HG02759 (cell line): ENCODE results near the gene LSMEM2.
A peak's percentile ranks its signal among the peaks of the same experiment; 100 is the strongest.
"Not testable (repeated sequence)": the region's sequence is repeated elsewhere in the genome, so short reads cannot be mapped to it uniquely, and the experiment has no call there.

Experiments used
- ATAC-seq: cut with Tn5 transposase; IDR thresholded peaks from one replicate; pipeline ENCODE4 v1.9.1; 2021; ENCODE audit warnings: mild to moderate bottlenecking, moderate library complexity; ENCODE audit not compliant: unreplicated experiment

The LSMEM2 gene

GRCh38 chr3:50264383-50264963 is 14.4 kb upstream of the LSMEM2 start:
- no peak for ATAC-seq

GRCh38 chr3:50264964-50265485 is 13.9 kb upstream of the LSMEM2 start:
- no peak for ATAC-seq

DNA sequence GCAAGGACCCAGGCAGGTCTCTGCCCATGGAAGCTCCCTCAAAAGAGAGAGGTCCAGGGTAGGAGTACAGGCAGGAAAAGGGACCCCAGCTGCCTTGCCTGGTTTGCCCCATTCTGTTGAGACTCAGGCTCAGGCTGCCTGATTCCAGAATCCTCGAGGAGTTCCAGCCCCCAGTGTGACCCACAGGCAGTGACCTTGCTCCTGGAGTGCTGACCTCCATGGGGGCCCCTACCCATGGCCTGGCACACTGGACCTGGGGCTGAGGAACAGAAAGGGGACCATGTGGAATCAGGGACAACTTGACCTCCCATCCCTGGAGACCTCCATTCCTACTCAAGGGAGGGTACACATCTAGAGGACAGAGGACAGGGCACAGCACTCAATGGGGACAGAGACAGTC is 13.3 kb upstream of the LSMEM2 start:
- ATAC-seq, result no peak

DNA sequence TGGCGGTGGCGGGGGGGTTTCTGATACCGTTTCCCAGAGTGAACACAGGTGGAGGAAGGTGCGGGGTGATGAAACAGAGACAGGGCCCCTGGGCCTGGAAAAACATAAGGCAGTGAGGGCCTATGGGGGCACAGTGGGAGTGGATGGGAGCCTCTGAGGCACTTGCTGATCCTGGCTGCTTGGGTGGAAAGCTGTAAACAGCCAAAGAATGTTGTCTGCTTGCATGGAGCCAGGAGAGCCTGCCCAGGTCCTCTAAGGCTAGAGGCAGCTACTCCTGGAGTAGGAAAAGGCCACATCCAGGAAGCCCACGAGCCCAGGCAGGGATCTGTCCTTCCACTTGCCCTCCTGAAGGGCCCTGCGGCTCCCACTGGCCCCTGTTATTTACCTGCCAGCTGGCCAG is 12.9 kb upstream of the LSMEM2 start:
- no peak for ATAC-seq

DNA sequence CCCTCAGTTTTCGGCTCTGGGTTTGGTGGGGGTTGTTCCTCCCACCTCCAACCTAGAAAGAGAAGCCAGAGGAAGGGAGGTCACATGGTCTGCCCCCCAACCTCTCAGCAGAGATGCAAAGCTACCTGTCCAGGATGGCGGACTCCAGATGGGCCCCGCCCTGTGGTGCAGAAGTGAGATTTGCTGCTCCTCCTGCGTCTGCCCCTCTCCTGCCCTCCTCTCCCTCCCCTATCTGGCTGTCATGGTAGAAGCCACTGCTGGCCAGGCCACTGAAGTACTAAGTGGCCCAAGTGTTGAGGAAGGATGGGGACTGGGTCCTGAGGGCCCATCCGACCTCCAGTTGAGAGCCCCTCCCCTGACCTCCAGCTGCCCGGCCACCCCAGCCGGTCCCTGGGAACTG is 12.1 kb upstream of the LSMEM2 start:
- ATAC-seq, result no peak

GRCh38 chr3:50267280-50267913 is 11.5 kb upstream of the LSMEM2 start:
- no peak for ATAC-seq

DNA sequence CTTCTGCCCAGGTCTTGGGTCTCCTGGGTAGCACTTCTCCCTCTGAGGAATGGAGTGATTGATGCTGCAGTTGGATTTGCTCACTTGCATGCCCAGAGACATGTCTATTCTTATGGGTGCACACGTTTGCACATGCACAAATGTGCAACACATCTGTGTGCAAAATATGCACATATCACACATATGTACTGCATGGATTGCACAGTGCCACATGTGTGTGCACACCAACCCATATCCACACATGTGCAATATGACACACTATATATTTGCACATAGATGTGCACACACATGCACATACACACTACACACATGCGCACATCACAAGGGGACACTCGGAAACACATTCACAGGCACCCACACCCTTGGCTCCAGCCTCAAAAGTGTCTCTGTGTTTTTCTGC is 10.6 kb upstream of the LSMEM2 start:
- ATAC-seq, result no peak

- no peak for ATAC-seq
Observed at GRCh38 chr3:50268703-50269451, 10.0 kb upstream of the LSMEM2 start, which contains the start of gene SEMA3B. SEMA3B (plus strand) TSS chr3:50269147; CDS start chr3:50269241, 94 bp downstream.

DNA sequence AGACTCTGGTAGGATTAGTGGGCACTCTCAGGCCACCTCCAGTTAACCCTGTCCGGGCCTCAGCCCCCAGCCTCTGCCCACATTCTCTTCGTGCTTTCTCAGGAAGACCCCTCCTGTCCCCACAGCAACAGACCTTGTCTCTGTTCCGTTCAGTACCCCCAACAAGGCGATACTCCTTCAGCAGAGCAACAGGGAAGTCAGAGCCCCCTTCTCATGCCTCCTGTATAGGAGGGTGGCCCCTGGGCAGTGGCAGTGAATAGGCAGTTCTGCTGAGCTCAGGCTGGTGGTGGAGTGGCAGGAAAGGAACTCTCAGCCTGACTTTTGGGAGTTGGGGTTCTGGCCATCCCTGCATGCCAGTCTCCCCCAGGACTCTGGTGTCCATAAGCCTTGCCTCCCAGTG is 9.4 kb upstream of the LSMEM2 start:
- no peak for ATAC-seq

DNA sequence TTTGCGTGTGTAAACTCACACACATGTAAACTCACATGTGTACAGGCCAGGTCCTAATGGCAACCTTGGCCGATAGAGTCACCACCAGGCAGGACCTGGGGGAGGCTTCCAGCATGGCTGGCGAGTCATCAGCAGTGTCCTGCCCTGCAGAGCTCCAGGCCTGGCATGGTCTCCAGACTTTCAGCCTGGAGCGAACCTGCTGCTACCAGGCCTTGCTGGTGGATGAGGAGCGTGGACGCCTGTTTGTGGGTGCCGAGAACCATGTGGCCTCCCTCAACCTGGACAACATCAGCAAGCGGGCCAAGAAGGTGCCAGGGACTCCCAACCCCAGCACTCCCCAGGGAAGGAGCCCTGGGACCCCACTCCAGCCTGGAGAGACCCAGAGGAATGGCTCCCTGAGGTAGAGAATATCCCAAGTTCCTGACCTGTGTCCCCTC is 8.9 kb upstream of the LSMEM2 start:
- no peak for ATAC-seq

DNA sequence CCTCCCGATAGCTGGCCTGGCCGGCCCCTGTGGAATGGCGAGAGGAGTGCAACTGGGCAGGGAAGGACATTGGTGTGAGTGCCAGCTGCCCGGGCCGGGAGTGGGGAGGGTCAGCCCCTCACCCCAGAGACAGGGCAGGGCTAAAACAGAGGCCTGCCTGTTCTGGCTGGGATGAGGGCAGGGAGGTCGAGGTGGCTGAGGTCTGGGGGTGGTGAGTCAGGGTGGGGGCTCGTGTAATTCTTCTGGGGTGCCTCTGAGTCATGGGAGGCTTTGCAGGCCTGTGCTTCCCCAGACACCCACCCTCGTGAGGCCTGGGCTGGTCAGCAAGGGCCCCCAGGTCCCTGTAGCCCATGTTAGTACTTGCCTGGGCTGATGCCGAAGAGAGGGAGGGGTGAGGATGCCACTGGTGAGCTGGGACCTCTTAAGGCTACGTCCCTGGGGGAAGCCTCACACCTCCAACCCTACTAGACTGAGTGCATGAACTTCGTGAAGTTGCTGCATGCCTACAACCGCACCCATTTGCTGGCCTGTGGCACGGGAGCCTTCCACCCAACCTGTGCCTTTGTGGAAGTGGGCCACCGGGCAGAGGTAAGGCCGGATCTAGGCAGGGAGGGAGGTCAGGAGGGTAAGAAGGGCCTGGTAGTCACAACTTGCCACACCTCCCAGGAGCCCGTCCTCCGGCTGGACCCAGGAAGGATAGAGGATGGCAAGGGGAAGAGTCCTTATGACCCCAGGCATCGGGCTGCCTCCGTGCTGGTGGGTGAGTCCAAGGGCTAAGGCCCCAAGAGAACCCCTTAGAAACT is 8.3 kb upstream of the LSMEM2 start:
- ATAC-seq, result no peak

GRCh38 chr3:50271314-50271936 is 7.5 kb upstream of the LSMEM2 start:
- no peak for ATAC-seq

DNA sequence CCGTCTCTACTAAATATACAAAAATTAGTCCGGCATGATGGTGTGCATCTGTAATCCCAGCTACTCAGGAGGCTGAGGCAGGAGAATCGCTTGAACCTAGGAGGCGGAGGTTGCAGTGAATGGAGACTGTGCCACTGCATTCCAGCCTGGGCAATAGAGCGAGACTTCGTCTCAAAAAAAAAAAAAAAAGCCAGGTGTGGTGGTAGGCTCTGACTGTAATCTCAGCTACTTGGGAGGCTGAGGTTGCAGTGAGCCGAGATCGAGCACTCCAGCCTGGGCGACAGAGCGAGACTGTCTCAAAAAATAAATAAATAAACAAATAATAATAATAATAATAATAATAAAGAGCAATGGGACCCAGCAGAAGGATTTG is 6.4 kb upstream of the LSMEM2 start:
- not testable (repeated sequence) for ATAC-seq

GRCh38 chr3:50272911-50273688 is 5.8 kb upstream of the LSMEM2 start:
- ATAC-seq, result peak; percentile 83

- ATAC-seq, result no peak
Observed at GRCh38 chr3:50273689-50274065, 5.2 kb upstream of the LSMEM2 start.

DNA sequence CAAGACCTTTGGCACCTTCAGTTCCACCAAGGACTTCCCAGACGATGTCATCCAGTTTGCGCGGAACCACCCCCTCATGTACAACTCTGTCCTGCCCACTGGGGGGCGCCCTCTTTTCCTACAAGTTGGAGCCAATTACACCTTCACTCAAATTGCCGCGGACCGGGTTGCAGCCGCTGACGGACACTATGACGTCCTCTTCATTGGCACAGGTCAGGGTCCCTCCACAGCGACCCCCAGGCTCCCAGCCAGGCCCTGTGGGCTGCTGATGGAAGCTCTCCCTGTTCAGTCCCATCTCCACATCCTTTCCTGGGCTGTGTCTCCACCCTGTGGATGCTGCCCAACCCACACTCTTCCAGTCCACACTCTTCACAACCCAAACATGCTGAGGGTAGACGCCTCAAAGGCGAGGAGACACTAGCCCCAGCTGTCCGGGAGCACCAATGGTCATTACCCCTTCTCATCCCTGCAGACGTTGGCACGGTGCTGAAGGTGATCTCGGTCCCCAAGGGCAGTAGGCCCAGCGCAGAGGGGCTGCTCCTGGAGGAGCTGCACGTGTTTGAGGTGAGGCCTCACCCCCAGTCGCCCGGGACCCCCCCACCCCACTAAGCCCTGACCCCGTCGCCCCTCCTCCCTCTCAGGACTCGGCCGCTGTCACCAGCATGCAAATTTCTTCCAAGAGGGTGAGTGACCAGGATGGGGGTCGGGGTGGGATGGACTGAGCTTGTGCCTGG is 4.3 kb upstream of the LSMEM2 start:
- no peak for ATAC-seq

DNA sequence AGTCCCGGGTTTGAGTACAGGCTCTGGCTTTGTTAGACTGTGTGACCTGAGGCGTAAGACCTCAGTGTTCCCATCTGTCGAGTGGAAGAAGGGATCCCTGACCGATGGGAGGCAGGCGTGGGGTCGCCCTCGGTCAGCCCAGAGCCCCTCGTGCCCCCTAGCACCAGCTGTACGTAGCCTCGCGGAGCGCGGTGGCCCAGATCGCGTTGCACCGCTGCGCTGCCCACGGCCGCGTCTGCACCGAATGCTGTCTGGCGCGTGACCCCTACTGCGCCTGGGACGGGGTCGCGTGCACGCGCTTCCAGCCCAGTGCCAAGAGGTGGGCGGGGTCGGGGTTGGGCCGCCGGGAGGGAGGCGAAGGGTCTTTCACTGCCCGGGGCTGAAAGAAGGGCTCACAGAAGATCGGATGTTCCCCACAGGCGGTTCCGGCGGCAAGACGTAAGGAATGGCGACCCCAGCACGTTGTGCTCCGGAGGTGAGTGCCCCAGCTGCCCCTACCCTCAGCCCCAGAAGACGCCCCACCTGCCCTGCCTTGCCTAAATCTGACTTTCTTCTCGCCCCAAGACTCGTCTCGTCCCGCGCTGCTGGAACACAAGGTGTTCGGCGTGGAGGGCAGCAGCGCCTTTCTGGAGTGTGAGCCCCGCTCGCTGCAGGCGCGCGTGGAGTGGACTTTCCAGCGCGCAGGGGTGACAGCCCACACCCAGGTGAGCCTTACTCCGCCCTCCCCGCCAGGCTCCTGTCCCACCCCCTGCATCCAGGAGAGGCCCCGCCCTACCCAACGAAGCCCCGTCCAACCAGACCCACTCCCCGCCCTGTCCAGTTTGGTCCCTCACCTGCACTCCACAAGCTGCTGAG is 3.5 kb upstream of the LSMEM2 start:
- no peak for ATAC-seq

GRCh38 chr3:50275996-50276761 is 2.7 kb upstream of the LSMEM2 start:
- no peak for ATAC-seq
